Measurements from ENCODE around the gene PLEKHH1.

PLEKHH1 gene

GRCh38 chr14:67510836-67511235 lies 22.3 kb upstream of the PLEKHH1 start:
- no peak for DNase-seq

GRCh38 chr14:67512463-67513310 lies 20.4 kb upstream of the PLEKHH1 start:
- DNase-seq = no peak

- DNase-seq = no peak
These were observed 19.4 kb upstream of the PLEKHH1 start for GRCh38 chr14:67513631-67514108.

DNA sequence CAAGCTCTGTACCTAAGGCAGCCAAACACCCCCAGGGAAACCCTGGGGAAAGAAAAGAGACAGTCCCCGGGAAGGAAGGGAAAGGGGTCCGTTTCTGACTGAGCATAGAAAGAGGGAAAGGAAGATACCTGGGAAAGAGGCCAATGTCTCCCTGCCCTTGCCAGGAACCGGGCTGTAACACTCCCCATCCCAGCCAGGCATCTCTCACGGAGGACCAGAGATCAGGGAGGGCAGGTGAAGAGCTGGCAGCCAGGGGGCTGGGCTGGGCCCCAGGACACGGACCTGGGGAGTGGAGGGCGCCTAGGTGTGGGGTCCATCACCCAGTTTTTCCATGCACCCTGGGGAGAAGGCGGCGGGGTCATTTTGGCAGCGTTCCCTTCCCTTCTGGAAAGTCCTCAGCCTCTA lies 18.9 kb upstream of the PLEKHH1 start:
- no peak for DNase-seq

GRCh38 chr14:67514650-67515385 lies 18.3 kb upstream of the PLEKHH1 start:
- DNase-seq = no peak

DNA sequence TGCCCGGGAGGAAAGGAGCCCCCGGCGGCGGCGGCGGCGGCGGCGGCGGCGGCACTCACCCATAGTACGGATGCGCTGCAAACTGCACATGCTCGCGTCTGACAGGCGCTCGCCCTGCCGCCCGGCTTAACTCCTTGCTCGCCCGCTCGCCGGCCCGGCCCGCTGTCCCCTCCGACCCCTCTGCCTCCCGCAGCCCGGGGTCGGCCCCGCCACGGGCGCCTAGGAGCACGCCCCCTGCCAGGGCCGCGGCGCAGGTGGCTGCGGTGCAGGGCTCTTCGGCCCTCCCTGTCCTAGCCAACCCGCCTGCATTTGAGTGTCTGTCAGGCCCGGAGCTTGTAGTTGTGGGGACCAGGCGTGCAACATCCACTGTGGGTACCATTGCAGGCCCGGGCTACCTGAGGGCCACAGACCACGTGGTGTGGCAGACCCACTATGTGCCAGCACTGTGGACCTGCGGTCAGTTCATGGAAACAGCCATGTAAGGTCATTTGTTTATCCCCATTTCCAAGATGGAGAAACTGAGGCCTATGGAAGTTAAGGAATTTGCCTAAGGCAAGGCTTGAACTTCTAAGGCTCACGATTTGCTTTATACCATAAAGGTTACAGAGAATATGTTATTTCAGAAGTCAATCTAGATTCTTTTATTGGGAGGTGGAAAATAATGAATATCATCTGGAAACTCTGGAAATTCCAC lies 17.6 kb upstream of the PLEKHH1 start:
- no peak for DNase-seq

DNA sequence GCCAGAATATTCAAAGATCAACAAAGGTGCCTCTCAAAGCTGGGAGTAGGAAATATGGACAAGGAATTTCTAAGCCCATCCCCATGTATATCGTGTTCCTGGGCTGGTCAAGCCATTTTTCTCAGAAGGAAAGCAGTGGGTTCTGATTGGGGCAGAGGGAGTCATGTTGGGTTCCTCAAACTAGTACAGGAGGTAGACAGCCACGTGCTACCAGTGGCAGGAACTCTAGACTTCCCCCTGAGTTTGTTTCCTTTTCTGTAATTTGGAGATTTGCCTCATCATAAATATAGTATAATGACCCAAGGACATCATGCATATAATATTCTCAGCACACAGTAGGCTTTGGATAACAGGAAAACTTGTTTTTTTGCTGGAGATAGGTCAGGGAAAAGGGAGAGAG lies 16.4 kb upstream of the PLEKHH1 start:
- DNase-seq = no peak

- no peak for DNase-seq
These were observed 16.0 kb upstream of the PLEKHH1 start for GRCh38 chr14:67517083-67517482.

DNA sequence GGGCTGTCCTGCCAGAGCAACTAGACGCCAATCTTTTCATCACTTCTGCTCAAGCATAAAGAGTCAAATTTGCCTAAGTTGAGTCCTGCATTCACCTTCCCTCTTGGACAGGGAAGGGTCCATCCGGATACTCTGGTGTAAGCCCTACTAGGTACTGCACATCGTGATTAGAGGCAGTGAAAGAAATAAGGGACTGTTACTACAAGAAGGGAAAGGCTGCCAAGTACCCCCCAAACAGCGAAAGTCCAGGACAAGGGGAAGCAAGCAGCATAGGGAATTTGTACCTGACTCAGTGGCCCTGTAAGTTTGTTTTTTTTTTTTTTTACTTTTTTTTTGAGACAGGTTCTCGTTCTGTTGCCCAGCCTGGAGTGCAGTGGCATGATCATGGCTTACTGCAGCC lies 13.7 kb upstream of the PLEKHH1 start:
- no peak for DNase-seq

DNA sequence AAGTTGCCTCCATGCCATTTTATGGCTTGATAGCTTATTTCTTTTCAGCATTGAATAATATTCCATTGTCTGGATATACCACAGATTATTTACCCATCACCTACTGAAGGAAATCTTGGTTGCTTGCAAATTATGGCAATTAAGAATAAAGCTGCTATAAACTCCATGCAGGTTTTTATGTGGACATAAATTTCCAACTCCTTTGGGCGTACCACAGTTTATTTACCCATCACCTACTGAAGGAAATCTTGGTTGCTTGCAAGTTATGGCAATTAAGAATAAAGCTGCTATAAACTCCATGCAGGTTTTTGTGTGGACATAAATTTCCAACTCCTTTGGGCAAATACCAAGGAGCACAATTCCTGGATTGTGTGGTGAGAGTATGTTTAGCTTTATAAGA lies 12.6 kb upstream of the PLEKHH1 start:
- DNase-seq = no peak

DNA sequence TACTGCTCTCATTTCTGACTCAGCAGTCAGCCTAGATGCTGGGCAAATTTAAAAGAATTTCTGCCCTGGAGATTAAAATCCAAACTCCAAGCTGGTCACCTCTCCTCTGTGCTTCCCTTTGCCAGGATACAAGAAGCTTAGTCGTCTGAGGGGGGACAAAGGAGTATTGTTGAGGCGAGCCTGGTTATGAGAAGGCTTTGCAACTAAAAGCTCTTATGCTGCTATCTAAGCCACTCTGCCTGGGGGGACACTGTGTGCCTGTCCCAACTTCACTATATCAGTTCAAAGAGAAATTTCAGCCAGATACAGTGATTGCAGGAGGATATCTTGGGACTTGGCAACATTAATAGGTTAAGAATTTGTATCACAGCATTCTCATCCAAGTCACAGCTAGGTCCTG lies 10.8 kb upstream of the PLEKHH1 start:
- no peak for DNase-seq

DNA sequence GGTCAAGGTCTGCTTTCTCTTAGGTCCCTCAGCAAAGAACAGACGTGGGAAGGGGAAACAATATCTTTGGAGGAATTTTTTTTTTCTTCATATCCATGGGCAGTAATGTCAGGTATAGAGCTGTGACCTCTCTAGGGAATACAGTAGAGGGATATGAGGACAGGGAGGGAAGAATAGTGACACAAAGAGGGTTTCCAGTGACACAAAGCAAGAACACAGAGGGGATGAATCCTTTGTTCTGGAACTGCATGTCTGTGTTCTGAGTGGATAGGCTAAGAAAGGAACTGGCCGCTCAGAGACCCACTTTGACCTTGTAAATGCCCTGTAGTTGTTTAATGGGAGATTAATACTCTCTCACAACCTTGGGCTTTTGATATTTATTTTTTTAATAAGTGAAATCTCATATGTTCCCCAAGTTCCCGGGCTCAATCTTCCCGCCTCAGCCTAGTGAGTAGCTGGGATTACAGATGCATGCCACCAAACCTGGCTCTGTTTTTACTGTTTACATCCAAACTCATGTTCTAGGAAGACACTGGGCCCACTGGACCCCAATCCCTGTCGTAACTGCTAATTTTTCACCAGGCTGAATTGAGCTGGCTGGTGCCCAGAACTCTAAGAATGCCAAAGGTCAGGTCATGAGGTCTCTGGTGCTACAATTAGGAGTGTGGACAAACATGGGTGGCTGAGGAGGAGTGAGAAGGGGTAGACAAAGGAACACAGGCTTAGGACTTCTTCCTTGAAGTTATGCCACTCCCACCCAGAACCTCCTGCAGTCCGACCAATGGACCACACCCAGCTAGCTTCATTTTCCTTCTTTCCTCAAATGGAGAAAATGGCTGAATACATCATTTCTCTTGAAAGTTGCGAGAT lies 9.1 kb upstream of the PLEKHH1 start:
- DNase-seq = no peak

DNA sequence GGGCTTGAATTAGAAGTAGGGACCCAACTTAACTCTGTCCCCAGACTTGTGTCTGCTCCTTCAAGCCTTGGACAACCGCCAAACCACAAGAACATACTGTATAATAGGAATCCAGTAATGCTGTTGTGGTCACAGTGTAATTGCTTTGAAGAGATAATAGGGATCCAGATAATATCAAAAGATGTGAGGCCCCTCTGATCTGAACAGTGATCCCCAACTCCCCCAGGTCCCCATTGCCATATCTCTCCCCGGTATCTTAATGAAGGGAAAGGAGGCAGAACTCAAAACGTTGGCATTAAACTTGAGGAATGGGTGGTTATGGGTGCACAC lies 8.5 kb upstream of the PLEKHH1 start:
- DNase-seq = no peak

DNA sequence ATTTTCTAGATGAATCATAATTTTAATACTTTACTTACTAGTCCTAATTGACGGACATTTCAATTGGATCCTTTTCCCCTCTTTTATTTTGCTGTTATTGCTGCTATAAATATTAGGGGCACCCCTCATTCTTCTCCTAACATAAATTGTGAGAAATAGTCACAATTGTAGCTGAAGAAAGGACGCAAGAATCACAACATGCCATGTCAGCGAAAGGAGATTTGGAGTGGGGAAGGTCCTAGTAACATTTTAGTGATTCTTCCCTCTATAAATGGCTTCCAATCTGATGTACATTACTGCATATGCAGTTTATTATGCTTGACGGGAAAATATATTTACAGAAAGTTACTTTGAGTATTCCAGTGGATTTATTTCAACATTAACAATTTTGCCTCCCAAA lies 7.7 kb upstream of the PLEKHH1 start:
- no peak for DNase-seq

- DNase-seq = no peak
These were observed 6.9 kb upstream of the PLEKHH1 start for GRCh38 chr14:67526181-67526580.

GRCh38 chr14:67526676-67527459 lies 6.2 kb upstream of the PLEKHH1 start:
- no peak for DNase-seq

- DNase-seq = no peak
These were observed 5.3 kb upstream of the PLEKHH1 start for GRCh38 chr14:67527756-67528155.

DNA sequence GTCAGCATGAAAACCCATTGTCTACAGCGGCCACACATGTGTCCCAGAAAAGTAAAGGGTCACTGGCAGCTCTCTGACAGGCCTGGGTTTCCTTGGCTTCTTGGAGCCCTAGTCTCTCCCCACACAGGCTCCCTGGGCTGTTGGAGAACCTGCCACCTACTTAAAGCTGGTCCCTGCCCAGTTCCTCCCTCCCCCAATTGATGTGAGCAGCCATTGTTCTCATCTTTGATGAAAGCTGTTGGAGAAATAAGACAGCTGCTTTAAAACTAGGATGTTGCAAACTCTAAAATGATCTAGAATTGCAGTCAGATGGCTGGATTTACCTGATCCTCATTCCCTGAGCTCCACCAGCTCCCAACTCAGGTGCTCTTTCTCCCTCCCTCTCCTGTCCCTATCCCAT lies 4.8 kb upstream of the PLEKHH1 start:
- no peak for DNase-seq

DNA sequence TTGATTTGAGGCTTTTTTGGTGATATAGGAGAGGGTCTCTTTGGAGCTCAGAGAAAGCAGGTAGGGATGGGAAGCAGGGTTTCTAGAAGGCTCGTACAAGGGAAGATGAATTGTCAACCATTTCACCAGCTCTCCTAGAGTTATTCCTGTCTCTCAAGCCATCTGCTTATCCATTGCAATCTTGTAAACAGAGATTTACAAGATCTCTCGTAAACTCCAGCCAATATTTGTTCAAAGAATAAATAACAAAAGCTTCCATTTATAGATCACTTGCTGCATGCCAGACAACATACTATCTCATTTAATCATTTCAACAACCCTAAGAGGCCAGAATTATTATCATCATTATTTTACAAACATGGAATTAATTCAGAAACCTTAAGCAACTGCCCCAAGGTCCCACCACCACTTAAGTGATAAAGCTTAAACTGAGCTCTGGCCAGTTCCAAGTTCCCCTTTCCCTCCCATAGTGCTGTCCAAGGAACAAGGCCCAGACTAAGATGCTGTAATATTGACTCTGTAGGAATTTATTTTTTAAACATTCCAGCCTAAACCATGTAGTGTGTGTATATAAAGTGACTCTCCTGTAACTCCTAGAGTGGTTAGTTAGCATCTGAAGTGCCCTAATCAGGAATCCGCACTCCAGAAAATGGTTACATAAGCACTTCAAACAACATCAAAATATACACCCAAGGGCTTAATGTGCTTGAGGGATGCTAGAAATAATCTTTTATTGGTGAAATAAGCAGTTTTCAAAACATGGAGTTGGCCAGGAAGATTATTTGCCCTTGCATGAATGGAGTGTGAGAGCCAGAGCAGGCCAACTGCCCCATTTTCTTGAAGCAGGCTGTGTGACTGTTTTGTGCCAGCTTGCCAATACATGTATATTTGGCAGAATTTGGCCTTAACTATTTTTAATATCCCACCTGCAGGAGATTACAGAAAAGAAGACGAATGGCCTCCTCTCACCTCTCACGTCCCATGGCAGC lies 2.8 kb upstream of the PLEKHH1 start:
- DNase-seq = no peak

GRCh38 chr14:67532606-67532997 lies 488 bp upstream of the PLEKHH1 start:
- DNase-seq = no peak

GRCh38 chr14:67533754-67534085 lies 630 bp downstream of the PLEKHH1 start:
- DNase-seq = no peak

All from cortex of kidney (tissue), 1 donor.